Nephron (organoid): Measurements from ENCODE around the gene SLC25A39.

Experiments used
- H3K27ac Mint-ChIP-seq, 3 experiments: 2 replicates each; pipeline ENCODE4 v1.8.0; 2020; ENCODE audit warnings: mixed read lengths in 3 of 3, mild to moderate bottlenecking in 2 of 3, moderate library complexity in 1 of 3
- H3K27me3 Mint-ChIP-seq: 2 replicates; pipeline ENCODE4 v1.8.0; 2021; ENCODE audit warnings: low read depth, mild to moderate bottlenecking, moderate library complexity, mixed read lengths
- H3K36me3 Mint-ChIP-seq: 2 replicates; pipeline ENCODE4 v1.8.0; 2020; ENCODE audit warnings: low read depth, mixed read lengths
- H3K4me1 Mint-ChIP-seq: 2 replicates; pipeline ENCODE4 v1.8.0; 2020; ENCODE audit warnings: mixed read lengths
- H3K4me3 Mint-ChIP-seq, 3 experiments: 2 replicates each; pipeline ENCODE4 v1.8.0; 2020; ENCODE audit warnings: mild to moderate bottlenecking in 3 of 3, mixed read lengths in 3 of 3, moderate library complexity in 2 of 3
- H3K9me3 Mint-ChIP-seq: 2 replicates; pipeline ENCODE4 v1.8.0; 2020; ENCODE audit warnings: mixed read lengths
- CTCF ChIP-seq, 3 experiments: fragments of 200-600 bp; sonication (generic); IDR thresholded peaks; one replicate each; pipeline ENCODE4 v1.5.0; 2021; ENCODE audit warnings: antibody characterized with exemption in 3 of 3; ENCODE audit not compliant: unreplicated experiment in 3 of 3

Gene SLC25A39

GRCh38 chr17:44321246-44322120 lies 3.1 kb downstream of the SLC25A39 start:
- no peak for TF ChIP-seq CTCF (IDR thresholded peaks at IDR 0.05; ENCODE audit: unreplicated experiment in 3 of 3)
- H3K27me3 Mint-ChIP-seq = peaks cover 40% of the 10 kb centered on the region
- H3K27ac Mint-ChIP-seq = no peak overlapping the region
- H3K4me1 Mint-ChIP-seq = peaks cover 4% of the 10 kb centered on the region
- peaks cover 5% of the 10 kb centered on the region for H3K36me3 Mint-ChIP-seq
- H3K4me3 Mint-ChIP-seq = peak overlapping the region; percentile 32 to 54 (median 50)
- H3K9me3 Mint-ChIP-seq = peaks cover 4% of the 10 kb centered on the region

GRCh38 chr17:44320066-44320465 lies 4.6 kb downstream of the SLC25A39 start:
- Mint-ChIP-seq H3K9me3 (peaks cover 4% of the 10 kb centered on the region), H3K27me3 (peaks cover 50% of the 10 kb centered on the region), H3K36me3 (peaks cover 5% of the 10 kb centered on the region), H3K27ac (no peak overlapping the region), H3K4me1 (peaks cover 9% of the 10 kb centered on the region), H3K4me3 (no peak overlapping the region)
- no peak for TF ChIP-seq CTCF (IDR thresholded peaks at IDR 0.05; ENCODE audit: unreplicated experiment in 3 of 3)

- Mint-ChIP-seq H3K36me3 (peaks cover 5% of the 10 kb centered on the region), H3K4me1 (peaks cover 9% of the 10 kb centered on the region), H3K4me3 (no peak overlapping the region), H3K27me3 (peaks cover 65% of the 10 kb centered on the region), H3K27ac (no peak overlapping the region), H3K9me3 (peaks cover 4% of the 10 kb centered on the region)
- no peak for TF ChIP-seq CTCF (IDR thresholded peaks at IDR 0.05; ENCODE audit: unreplicated experiment in 3 of 3)
Measured at GRCh38 chr17:44318077-44318892, 6.3 kb downstream of the SLC25A39 start.

- Mint-ChIP-seq H3K9me3 (peaks cover 4% of the 10 kb centered on the region), H3K4me3 (peak overlapping the region in 2 of 3 experiments; percentile 17 to 48), H3K4me1 (peaks cover 9% of the 10 kb centered on the region), H3K36me3 (peaks cover 5% of the 10 kb centered on the region), H3K27me3 (peaks cover 71% of the 10 kb centered on the region), H3K27ac (no peak overlapping the region)
- no peak for TF ChIP-seq CTCF (IDR thresholded peaks at IDR 0.05; ENCODE audit: unreplicated experiment in 3 of 3)
Measured at GRCh38 chr17:44317545-44317944, 7.1 kb downstream of the SLC25A39 start.

- H3K4me3 Mint-ChIP-seq = peak overlapping the region; percentile 60 to 77 (median 66)
- H3K27ac Mint-ChIP-seq = no peak overlapping the region
- peaks cover 9% of the 10 kb centered on the region for H3K4me1 Mint-ChIP-seq
- peaks cover 4% of the 10 kb centered on the region for H3K9me3 Mint-ChIP-seq
- TF ChIP-seq CTCF (IDR thresholded peaks at IDR 0.05; ENCODE audit: unreplicated experiment in 3 of 3) = no peak
- H3K36me3 Mint-ChIP-seq = peaks cover 5% of the 10 kb centered on the region
- H3K27me3 Mint-ChIP-seq = peaks cover 85% of the 10 kb centered on the region
Measured at GRCh38 chr17:44315760-44316731, 8.6 kb downstream of the SLC25A39 start.
